Prostate gland (tissue), 2 donors: ENCODE results near the gene GCH1. TPM values are rescaled to one million over a fixed set of nuclear protein-coding genes. Genes with fewer than 3 reads are reported as not detected.
A peak's percentile ranks its signal among the peaks of the same experiment; 100 is the strongest.
"Not testable (repeated sequence)": the region's sequence is repeated elsewhere in the genome, so short reads cannot be mapped to it uniquely, and the experiment has no call there.

Experiments
- DNase-seq: peaks from one replicate; pipeline ENCODE4 v3.0.0-alpha.2; 2019; ENCODE audit warnings: low spot score
- H3K27ac ChIP-seq, 2 donors: fragments of 200-600 bp; sonication (generic); 2 replicates each; pipeline ENCODE4 v1.5.1; 2017 to 2019
- H3K27me3 ChIP-seq: fragments of 200-600 bp; sonication (generic); replicated peaks from 2 replicates; pipeline ENCODE4 v1.5.1; 2019; ENCODE audit not compliant: insufficient read depth
- H3K36me3 ChIP-seq, 2 donors: fragments of 200-600 bp; sonication (generic); 1 replicate in 1 of 2; 2 replicates in 1 of 2; pipeline versions ENCODE4 v1.5.1 to v1.8.1; 2017 to 2019
- H3K4me1 ChIP-seq: fragments of 200-600 bp; sonication (generic); replicated peaks from 2 replicates; pipeline ENCODE4 v1.5.1; 2019
- H3K4me3 ChIP-seq, 2 donors: fragments of 200-600 bp; sonication (generic); 2 replicates each; pipeline ENCODE4 v1.5.1; 2017 to 2019
- H3K9me3 ChIP-seq: fragments of 200-600 bp; sonication (generic); 2 replicates; pipeline ENCODE4 v1.5.1; 2017
- CTCF ChIP-seq, 4 experiments: fragments of 200-600 bp in 2 of 4; fragments of 450-650 bp in 2 of 4; sonication (generic) in 2 of 4; IDR thresholded peaks; 1 replicate in 3 of 4; 2 replicates in 1 of 4; pipeline ENCODE4 v1.5.1; 2016 to 2019; ENCODE audit warnings: antibody characterized with exemption in 4 of 4, mild to moderate bottlenecking in 2 of 4, moderate library complexity in 2 of 4
- POLR2A ChIP-seq: fragments of 450-650 bp; IDR thresholded peaks from one replicate; pipeline ENCODE4 v1.6.1; 2016; ENCODE audit warnings: antibody characterized with exemption, mild to moderate bottlenecking
- POLR2AphosphoS5 ChIP-seq: sonication (generic); formaldehyde crosslinking; IDR thresholded peaks from one replicate; pipeline ENCODE4 v1.6.1; 2017; ENCODE audit warnings: antibody characterized with exemption
- WGBS: methylation state at CpG from one replicate; pipeline ENCODE4 v1.1.5; 2018; 5-methylcytosine and 5-hydroxymethylcytosine counted together
- intact Hi-C: fragments of 100-400 bp; cut with DNase I; formaldehyde crosslinking; loops from one replicate; pipeline ENCODE4 v1.14.2; 2022
- total RNA-seq, 2 donors: library from RNA; depleted of rRNA; stranded (reverse); fragments of >200 nt; gene quantifications; one replicate each; pipeline ENCODE4 v1.1.0, GENCODE V29; 2016

The GCH1 gene
- total RNA-seq, 2 donors from 2014 or later = 4.9 to 19.4 TPM

GRCh38 chr14:54901380-54902142, 1.1 kb downstream of the GCH1 start:
- WGBS = 4% methylated on average over 35 of the region's 42 CpGs

GRCh38 chr14:54899573-54899972, 3.1 kb downstream of the GCH1 start:
- H3K27me3 ChIP-seq = no peaks in the 10 kb centered on the region
- intact Hi-C loops = no loop called here
- H3K9me3 ChIP-seq = no peaks in the 10 kb centered on the region
- H3K27ac ChIP-seq = no peak overlapping the region
- TF ChIP-seq POLR2AphosphoS5 = no peak
- TF ChIP-seq POLR2A = no peak
- no peak for TF ChIP-seq CTCF (IDR thresholded peaks at IDR 0.05)
- H3K4me3 ChIP-seq = no peak overlapping the region
- no peaks in the 10 kb centered on the region for H3K36me3 ChIP-seq
- 99% methylated on average over 5 of the region's 5 CpGs for WGBS
- H3K4me1 ChIP-seq = no peaks in the 10 kb centered on the region
- no peak for DNase-seq

More at GRCh38 chr14:54901380-54902142, 1.1 kb downstream of the GCH1 start:
- H3K9me3 ChIP-seq = no peaks in the 10 kb centered on the region
- H3K27me3 ChIP-seq = no peaks in the 10 kb centered on the region
- no peak for DNase-seq
- no peaks in the 10 kb centered on the region for H3K4me1 ChIP-seq
- no peaks in the 10 kb centered on the region for H3K36me3 ChIP-seq
- intact Hi-C loops = no loop called here
- TF ChIP-seq CTCF (IDR thresholded peaks at IDR 0.05) (no peak), POLR2A (no peak), POLR2AphosphoS5 (no peak)
- H3K4me3 ChIP-seq = peak overlapping the region; percentile 64 to 78
- H3K27ac ChIP-seq = peak overlapping the region; percentile 78 to 86

- H3K4me1 ChIP-seq, H3K4me3 ChIP-seq, intact Hi-C loops, H3K36me3 ChIP-seq, H3K27ac ChIP-seq, H3K9me3 ChIP-seq, DNase-seq, H3K27me3 ChIP-seq: not testable (repeated sequence)
- 87% methylated on average over 5 of the region's 5 CpGs for WGBS
Measured at GRCh38 chr14:54897809-54898555, 4.6 kb downstream of the GCH1 start.

- no peaks in the 10 kb centered on the region for H3K36me3 ChIP-seq
- 80% methylated on average over 4 of the region's 4 CpGs for WGBS
- H3K4me3 ChIP-seq = no peak overlapping the region
- H3K9me3 ChIP-seq = no peaks in the 10 kb centered on the region
- intact Hi-C loops = no loop called here
- H3K27ac ChIP-seq = no peak overlapping the region
- no peaks in the 10 kb centered on the region for H3K27me3 ChIP-seq
- no peak for TF ChIP-seq POLR2A
- no peak for TF ChIP-seq CTCF (IDR thresholded peaks at IDR 0.05)
- no peak for TF ChIP-seq POLR2AphosphoS5
- DNase-seq = no peak
- H3K4me1 ChIP-seq = no peaks in the 10 kb centered on the region
Measured at GRCh38 chr14:54895683-54896082, 6.9 kb downstream of the GCH1 start.

GRCh38 chr14:54894995-54895394, 7.6 kb downstream of the GCH1 start:
- H3K27me3 ChIP-seq = no peaks in the 10 kb centered on the region
- DNase-seq = no peak
- TF ChIP-seq POLR2A = no peak
- no peak for TF ChIP-seq CTCF (IDR thresholded peaks at IDR 0.05)
- TF ChIP-seq POLR2AphosphoS5 = no peak
- no peak overlapping the region for H3K4me3 ChIP-seq
- 75% methylated on average over 3 of the region's 3 CpGs for WGBS
- intact Hi-C loops = no loop called here
- H3K36me3 ChIP-seq = no peaks in the 10 kb centered on the region
- H3K27ac ChIP-seq = no peak overlapping the region
- H3K9me3 ChIP-seq = no peaks in the 10 kb centered on the region
- no peaks in the 10 kb centered on the region for H3K4me1 ChIP-seq
